OCI-LY7 (cell line): Measurements from ENCODE around the gene SLC4A9. TPM values are rescaled to one million over a fixed set of nuclear protein-coding genes. Genes with fewer than 3 reads are reported as not detected.

Experiments used
- BruUV-seq: library from RNA; stranded (reverse); fragments of 400-500 nt; replicated peaks from 2 replicates; lab custom pipeline; 2021; lab: Mats Ljungman, UMichigan
- CTCF ChIA-PET: fragments of 300-600 bp; sonication (Branson Sonifier 250); formaldehyde crosslinking; loops from one replicate; lab custom pipeline; 2022; ENCODE audit warnings: antibody characterized with exemption; ENCODE audit not compliant: unreplicated experiment; lab: Charles Lee
- POLR2A ChIA-PET: fragments of 300-600 bp; sonication (Branson Sonifier 250); formaldehyde crosslinking; loops from one replicate; lab custom pipeline; 2022; ENCODE audit warnings: antibody characterized with exemption; lab: Charles Lee
- DNase-seq: peaks from one replicate; pipeline ENCODE4 v3.0.0-alpha.2; 2015; ENCODE audit warnings: low spot score
- H2AFZ ChIP-seq: fragments of 200-600 bp; sonication (generic), shearing (Covaris generic); 2 replicates; pipeline ENCODE4 v1.6.1; 2014; ENCODE audit warnings: mild to moderate bottlenecking, antibody characterized with exemption, low read length, moderate library complexity
- H3K27ac ChIP-seq: fragments of 200-600 bp; sonication (generic); 2 replicates; pipeline ENCODE4 v1.5.1; 2014; ENCODE audit warnings: mixed run types, low read depth, mild to moderate bottlenecking, moderate library complexity, low read length, inconsistent platforms; ENCODE audit not compliant: poor library complexity, severe bottlenecking
- H3K36me3 ChIP-seq: fragments of 200-600 bp; sonication (generic); 2 replicates; pipeline ENCODE4 v1.6.1; 2014; ENCODE audit warnings: mild to moderate bottlenecking, antibody characterized with exemption, low read length, moderate library complexity, mixed read lengths; ENCODE audit not compliant: insufficient read depth
- H3K4me1 ChIP-seq: fragments of 200-600 bp; sonication (generic); 2 replicates; pipeline ENCODE4 v1.5.1; 2014; ENCODE audit warnings: mild to moderate bottlenecking, low read length; ENCODE audit not compliant: insufficient read depth, poor library complexity, severe bottlenecking
- H3K4me2 ChIP-seq: fragments of 200-600 bp; sonication (generic); 2 replicates; pipeline ENCODE4 v1.6.1; 2014; ENCODE audit warnings: mild to moderate bottlenecking, low read length
- H3K4me3 ChIP-seq: fragments of 200-600 bp; sonication (generic); 2 replicates; pipeline ENCODE4 v1.5.1; 2014; ENCODE audit warnings: mild to moderate bottlenecking, low read depth, low read length; ENCODE audit not compliant: poor library complexity, severe bottlenecking
- H3K79me2 ChIP-seq: fragments of 200-600 bp; sonication (generic); 2 replicates; pipeline ENCODE4 v1.6.1; 2016; ENCODE audit warnings: low read depth, mild to moderate bottlenecking, low read length, moderate library complexity, mixed read lengths; ENCODE audit not compliant: insufficient read depth
- H3K9me2 ChIP-seq: fragments of 200-600 bp; sonication (generic); 2 replicates; pipeline ENCODE4 v1.6.1; 2016; ENCODE audit warnings: mild to moderate bottlenecking, low read length, mixed read lengths; ENCODE audit not compliant: insufficient read depth
- H3K9me3 ChIP-seq: fragments of 200-600 bp; sonication (generic); 2 replicates; pipeline ENCODE4 v1.6.1; 2014; ENCODE audit warnings: mild to moderate bottlenecking, mixed run types, low read length, mixed read lengths
- H4K20me1 ChIP-seq: fragments of 200-600 bp; sonication (generic); 2 replicates; pipeline ENCODE4 v1.6.1; 2014; ENCODE audit warnings: mild to moderate bottlenecking, antibody characterized with exemption, low read length, moderate library complexity, mixed read lengths; ENCODE audit not compliant: insufficient read depth
- CTCF ChIP-seq: fragments of 200-600 bp; sonication (generic); conservative IDR thresholded peaks from 2 replicates; pipeline ENCODE4 v1.5.1; 2014; ENCODE audit warnings: mild to moderate bottlenecking, antibody characterized with exemption, low read length, moderate library complexity, mixed read lengths
- EZH2phosphoT487 ChIP-seq: fragments of 200-600 bp; sonication (generic); IDR thresholded peaks from 2 replicates; pipeline ENCODE4 v1.6.1; 2018; ENCODE audit warnings: low read depth, borderline replicate concordance, mild to moderate bottlenecking, mixed run types, antibody characterized with exemption, low read length, moderate library complexity, mixed read lengths
- intact Hi-C: fragments of 100-400 bp; cut with micrococcal nuclease; formaldehyde crosslinking; loops from one replicate; pipeline ENCODE4 v1.10.0; 2022; ENCODE audit not compliant: unreplicated experiment
- total RNA-seq, 2 experiments: library from RNA; depleted of rRNA in 1 of 2; stranded (reverse); fragments of >200 nt in 1 of 2; shearing (Covaris generic) in 1 of 2; gene quantifications; 2 replicates each; pipeline ENCODE4 v1.2.3, GENCODE V29; 2014 to 2022

Gene SLC4A9
- total RNA-seq, 2 experiments from 2014 or later = 0.22 to 2.6 TPM

GRCh38 chr5:140344683-140345423, 15.1 kb upstream of the SLC4A9 start:
- Histone ChIP-seq H3K9me3 (no peaks in the 10 kb centered on the region), H3K36me3 (peaks cover 3% of the 10 kb centered on the region; the same call in 1 of the 2 replicates), H3K4me1 (peaks cover 81% of the 10 kb centered on the region), H2AFZ (no peak overlapping the region), H3K4me3 (peak overlapping the region; percentile 69), H3K4me2 (peak overlapping the region; percentile 79; the same call in 1 of the 2 replicates), H3K9me2 (no peaks in the 10 kb centered on the region), H4K20me1 (no peaks in the 10 kb centered on the region), H3K79me2 (no peaks in the 10 kb centered on the region), H3K27ac (no peak overlapping the region)
- BruUV-seq = no TSS peak
- intact Hi-C loops = loop anchor here (5.0 kb wide), 2 partner anchors 63 to 238 kb away; no protein-coding TSS in a partner anchor
- DNase-seq = peak; percentile 40
- ChIA-PET POLR2A (interaction anchor here (0.5 to 4.2 kb wide), 25 partner anchors 10 to 1186 kb away, joined by 3 to 58 read pairs (median 4); partner anchors contain the start of genes PFDN1 and SLC4A9), CTCF (interaction anchor here (0.6 to 4.5 kb wide), 5 partner anchors 8 to 100 kb away, joined by 3 to 99 read pairs (median 8); no protein-coding TSS in a partner anchor)
- TF ChIP-seq CTCF (peak; percentile 33; the same call in 1 of the 2 replicates), EZH2phosphoT487 (no peak)

- H3K79me2 ChIP-seq = no peaks in the 10 kb centered on the region
- H3K4me1 ChIP-seq = peaks cover 76% of the 10 kb centered on the region
- H3K4me3 ChIP-seq = peak overlapping the region; percentile 69
- H4K20me1 ChIP-seq = no peaks in the 10 kb centered on the region
- peak; percentile 42 for DNase-seq
- ChIA-PET POLR2A (interaction anchor here (0.6 to 4.2 kb wide), 27 partner anchors 8 to 1829 kb away, joined by 3 to 58 read pairs (median 4); partner anchors contain the start of gene PFDN1), CTCF (interaction anchor here (0.6 to 4.5 kb wide), 10 partner anchors 9 to 299 kb away, joined by 3 to 99 read pairs (median 4); no protein-coding TSS in a partner anchor)
- no peaks in the 10 kb centered on the region for H3K9me3 ChIP-seq
- BruUV-seq = no TSS peak
- TF ChIP-seq EZH2phosphoT487 (no peak), CTCF (no peak; the same call in 1 of the 2 replicates)
- peak overlapping the region; percentile 79 for H3K4me2 ChIP-seq
- no peak overlapping the region for H3K27ac ChIP-seq
- H3K9me2 ChIP-seq = no peaks in the 10 kb centered on the region
- H3K36me3 ChIP-seq = peaks cover under 1% of the 10 kb centered on the region; the same call in 1 of the 2 replicates
- intact Hi-C loops = loop anchor here (1.0 to 5.0 kb wide), 5 partner anchors 43 to 239 kb away; partner anchors contain the start of gene PFDN1
- H2AFZ ChIP-seq = peak overlapping the region; percentile 91; the same call in 1 of the 2 replicates
Observed at GRCh38 chr5:140345919-140346347, 14.1 kb upstream of the SLC4A9 start.
